CD4-positive, alpha-beta T cell treated with Interferon alpha-2 for 1 hour (primary cell): Measurements from ENCODE around the gene CFL2.
A peak's percentile ranks its signal among the peaks of the same experiment; 100 is the strongest.

ENCODE experiments used
- DNase-seq, 2 donors: peaks; one replicate each; pipeline ENCODE4 v3.0.0-alpha.2; 2020 to 2022

CFL2 gene

DNA sequence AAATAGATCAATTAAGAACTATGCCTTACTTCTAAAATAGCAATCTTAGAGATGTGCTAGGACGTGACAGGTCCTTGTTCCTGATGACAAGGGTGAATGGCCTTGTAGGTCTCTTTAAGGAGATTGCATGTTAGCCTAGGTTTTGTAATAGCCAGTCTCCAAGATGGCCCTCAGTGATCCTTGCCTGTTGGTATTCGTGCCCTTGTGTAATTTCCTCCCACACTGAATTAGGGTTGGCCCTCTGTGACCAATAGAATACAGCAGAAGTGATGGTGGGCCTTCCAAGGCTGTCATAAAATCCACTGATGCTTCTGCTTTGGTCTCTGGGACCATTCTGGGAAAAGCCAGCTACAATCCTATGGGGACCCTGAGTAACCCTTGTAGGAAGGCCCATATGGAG is 46.3 kb downstream of the CFL2 start:
- DNase-seq: no peak

DNA sequence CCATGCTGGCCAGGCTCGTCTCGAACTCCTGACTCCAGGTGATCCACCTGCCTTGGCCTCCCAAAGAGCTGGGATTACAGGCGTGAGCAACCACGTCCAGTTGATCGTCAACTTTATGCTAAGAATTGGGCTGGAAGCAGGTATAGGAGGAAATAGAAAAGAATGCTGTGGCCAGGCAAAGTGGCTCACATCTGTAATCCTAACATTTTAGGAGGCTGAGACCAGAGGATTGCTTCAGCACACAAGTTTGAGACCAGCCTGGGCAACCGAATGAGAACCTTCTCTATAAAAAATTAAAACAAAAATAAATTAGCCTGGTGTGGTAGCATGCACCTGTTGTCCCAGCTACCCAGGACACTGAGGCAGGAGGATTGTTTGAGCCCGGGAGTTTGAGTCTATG is 47.4 kb downstream of the CFL2 start:
- DNase-seq: no peak

GRCh38 chr14:34665785-34666435 is 48.5 kb downstream of the CFL2 start:
- DNase-seq: peak; percentile 12 to 60

- DNase-seq: no peak
Observed at GRCh38 chr14:34662561-34663088, 51.8 kb downstream of the CFL2 start.

GRCh38 chr14:34660796-34661195 is 53.6 kb downstream of the CFL2 start:
- no peak for DNase-seq
